Esophagus (tissue), 2 donors: Measurements from ENCODE around the gene PPARA. TPM values are rescaled to one million over a fixed set of nuclear protein-coding genes. Genes with fewer than 3 reads are reported as not detected.

ENCODE experiments used
- H3K27ac ChIP-seq, 2 donors: one replicate each; pipeline ENCODE4 v1.5.1; 2013; ENCODE audit warnings: low read depth in 2 of 2, mild to moderate bottlenecking in 2 of 2, inconsistent platforms in 1 of 2, low read length in 1 of 2, moderate library complexity in 1 of 2
- H3K27me3 ChIP-seq, 2 donors: one replicate each; pipeline ENCODE4 v1.6.1; 2013; ENCODE audit warnings: low read length in 2 of 2, control low read depth in 1 of 2, mild to moderate bottlenecking in 1 of 2; ENCODE audit not compliant: insufficient read depth in 2 of 2, control insufficient read depth in 1 of 2
- H3K36me3 ChIP-seq, 2 donors: one replicate each; pipeline ENCODE4 v1.6.1; 2013; ENCODE audit warnings: low read length in 1 of 2; ENCODE audit not compliant: control insufficient read depth in 2 of 2, insufficient read depth in 2 of 2
- H3K4me1 ChIP-seq, 2 donors: one replicate each; pipeline ENCODE4 v1.6.1; 2013; ENCODE audit warnings: low read length in 1 of 2; ENCODE audit not compliant: control insufficient read depth in 2 of 2, insufficient read depth in 2 of 2
- H3K4me3 ChIP-seq, 2 donors: one replicate each; pipeline ENCODE4 v1.5.1; 2013; ENCODE audit warnings: low read length in 2 of 2, mild to moderate bottlenecking in 2 of 2, low read depth in 1 of 2, moderate library complexity in 1 of 2
- H3K9me3 ChIP-seq, 2 donors: one replicate each; pipeline ENCODE4 v1.6.1; 2013; ENCODE audit warnings: mild to moderate bottlenecking in 2 of 2, low read depth in 1 of 2, low read length in 1 of 2, moderate library complexity in 1 of 2; ENCODE audit not compliant: control insufficient read depth in 2 of 2, insufficient read depth in 1 of 2
- WGBS, 2 donors: extraction: QIAGEN DNeasy Blood & Tissue Kit; methylation state at CpG; one replicate each; pipeline ENCODE4 v1.1.7; 2013; 5-methylcytosine and 5-hydroxymethylcytosine counted together
- polyA plus RNA-seq, 2 donors: library from polyadenylated mRNA; stranded (reverse); fragments of 200-250 nt; gene quantifications; one replicate each; pipeline ENCODE4 v1.2.3, GENCODE V29; 2013
- donor health status: healthy with polysubstance abuse.
- donor health status: Bipolar disorder and iron deficiency.

The PPARA gene
- polyA plus RNA-seq, 2 donors, result 3.2 to 3.9 TPM

DNA sequence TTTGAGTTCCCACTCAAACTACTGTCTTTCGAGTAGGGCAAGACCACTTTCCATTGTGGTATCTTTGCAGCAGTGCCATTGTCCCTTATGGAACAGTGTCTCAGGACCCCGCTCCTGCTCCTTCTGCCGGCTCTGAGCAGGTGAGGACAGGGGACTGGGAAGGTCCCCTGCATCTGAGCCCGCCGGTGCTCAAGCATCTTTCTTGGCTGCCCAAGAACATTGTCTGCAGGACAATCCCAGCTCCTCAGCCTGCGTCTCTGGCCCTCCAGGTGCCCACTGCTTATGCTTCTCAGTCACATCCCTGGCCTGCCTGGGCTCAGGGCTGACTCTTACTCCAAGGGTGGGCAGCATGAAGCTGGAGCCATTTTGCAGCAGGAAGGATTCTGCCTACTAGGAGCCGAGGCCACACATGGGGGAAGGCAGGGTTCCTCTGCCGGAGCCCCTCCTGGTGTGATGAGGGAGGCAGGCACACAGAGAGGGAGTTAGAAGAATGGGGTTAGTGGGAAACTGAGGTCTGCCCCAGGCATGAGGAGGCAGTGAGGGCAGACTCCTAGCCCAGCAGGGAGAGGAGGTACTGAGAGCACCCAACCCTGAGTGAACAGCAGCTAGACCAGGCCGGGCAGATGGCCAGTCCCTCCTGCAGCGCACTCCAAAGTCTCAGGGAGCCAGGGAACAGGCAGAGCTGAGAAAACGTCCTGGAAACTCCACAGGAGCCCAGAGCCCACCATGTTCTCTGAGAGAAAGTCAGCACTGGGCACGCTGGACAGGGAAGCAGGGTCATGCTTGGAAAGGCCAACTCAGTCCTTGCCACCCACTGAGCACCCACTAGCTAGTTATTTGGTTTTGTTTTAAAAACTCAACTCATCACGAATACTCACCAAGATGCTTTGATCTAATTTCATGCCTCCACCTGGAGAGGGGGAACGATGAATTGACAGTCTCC, 7.5 kb upstream of the PPARA start:
- Histone ChIP-seq H3K9me3 (no peaks in the 10 kb centered on the region), H3K36me3 (no peaks in the 10 kb centered on the region), H3K27ac (no peak overlapping the region), H3K4me1 (peaks cover 2 to 11% of the 10 kb centered on the region in 2 donors), H3K27me3 (no peaks in the 10 kb centered on the region), H3K4me3 (no peak overlapping the region)
- 79 to 81% methylated on average over 14 of the region's 14 CpGs for WGBS, 2 donors

DNA sequence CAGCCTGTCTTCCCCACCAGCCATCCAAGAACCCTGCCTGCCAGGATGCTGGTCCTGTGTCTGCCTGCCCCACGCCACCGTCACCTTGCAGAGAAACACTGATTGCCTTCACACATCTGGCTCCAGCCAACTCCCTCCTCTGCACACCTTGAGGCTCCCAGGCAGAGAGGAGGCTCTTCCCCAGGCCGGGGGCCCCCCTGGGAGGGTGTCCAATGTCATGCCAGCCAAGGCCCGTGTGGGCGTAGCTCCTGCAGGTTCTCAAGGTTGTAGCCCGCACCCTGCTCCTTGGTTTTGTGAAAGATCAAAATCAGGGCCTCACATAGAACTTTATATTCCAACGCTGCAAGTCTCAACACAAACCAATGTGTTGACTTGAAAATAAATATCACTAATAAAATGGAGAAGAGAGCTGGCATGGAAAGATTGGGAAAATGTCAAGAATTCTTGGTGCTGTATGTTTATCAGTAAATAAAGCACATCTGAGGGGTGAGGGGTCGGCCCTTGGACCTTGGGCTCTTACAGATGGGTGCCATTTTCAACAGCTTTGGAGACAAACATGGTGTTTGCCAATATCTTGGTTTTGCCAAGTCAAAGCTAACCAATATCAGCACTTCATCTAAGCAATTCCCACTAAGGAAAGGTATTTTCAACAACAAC, 6.7 kb upstream of the PPARA start:
- H3K36me3 ChIP-seq, result no peaks in the 10 kb centered on the region
- no peak overlapping the region for H3K4me3 ChIP-seq
- 58 to 63% methylated on average over 8 of the region's 8 CpGs for WGBS, 2 donors
- H3K27ac ChIP-seq, result no peak overlapping the region
- peaks cover 2 to 13% of the 10 kb centered on the region in 2 donors for H3K4me1 ChIP-seq
- H3K9me3 ChIP-seq, result no peaks in the 10 kb centered on the region
- H3K27me3 ChIP-seq, result no peaks in the 10 kb centered on the region

DNA sequence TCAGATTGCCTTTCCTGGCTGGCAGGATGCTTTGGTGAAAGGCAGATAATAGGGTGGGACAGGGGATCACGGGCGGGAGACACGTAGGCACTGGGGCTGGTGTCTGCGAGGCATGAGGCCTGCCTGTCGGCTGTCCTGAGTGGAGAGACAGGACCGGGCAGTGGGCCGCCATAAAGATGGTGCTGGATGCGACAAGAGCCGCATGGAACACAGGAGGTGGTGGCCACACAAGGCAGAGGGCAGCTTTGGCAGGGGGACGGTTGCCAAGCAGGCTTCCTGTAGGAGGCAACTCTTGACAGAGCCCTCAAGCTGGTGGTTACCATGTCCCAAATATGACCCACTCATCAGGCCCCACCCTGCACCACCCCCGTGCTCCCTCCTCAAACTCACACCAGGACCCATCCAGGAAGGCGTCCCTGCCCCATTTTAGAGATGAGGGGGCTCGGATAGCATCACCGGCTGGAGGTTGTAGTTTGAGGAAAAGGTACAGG, 4.9 kb upstream of the PPARA start:
- WGBS, 2 donors, result 93 to 95% methylated on average over 14 of the region's 14 CpGs
- no peak overlapping the region for H3K27ac ChIP-seq
- peaks cover 2 to 17% of the 10 kb centered on the region in 2 donors for H3K4me1 ChIP-seq
- H3K27me3 ChIP-seq, result no peaks in the 10 kb centered on the region
- H3K4me3 ChIP-seq, result no peak overlapping the region
- H3K9me3 ChIP-seq, result no peaks in the 10 kb centered on the region
- no peaks in the 10 kb centered on the region for H3K36me3 ChIP-seq

- WGBS, 2 donors, result 94% methylated on average over 11 of the region's 11 CpGs
Observed at GRCh38 chr22:46145896-46146295, 4.4 kb upstream of the PPARA start.

GRCh38 chr22:46146329-46146728, 4.0 kb upstream of the PPARA start:
- H3K4me1 ChIP-seq, result peaks cover 2 to 17% of the 10 kb centered on the region in 2 donors
- H3K27ac ChIP-seq, result no peak overlapping the region
- H3K9me3 ChIP-seq, result no peaks in the 10 kb centered on the region
- 86 to 91% methylated on average over 4 of the region's 4 CpGs for WGBS, 2 donors
- no peak overlapping the region for H3K4me3 ChIP-seq
- no peaks in the 10 kb centered on the region for H3K36me3 ChIP-seq
- no peaks in the 10 kb centered on the region for H3K27me3 ChIP-seq

More at GRCh38 chr22:46145896-46146295, 4.4 kb upstream of the PPARA start:
- Histone ChIP-seq H3K4me1 (peaks cover 2 to 17% of the 10 kb centered on the region in 2 donors), H3K27me3 (no peaks in the 10 kb centered on the region), H3K27ac (no peak overlapping the region), H3K36me3 (no peaks in the 10 kb centered on the region), H3K9me3 (no peaks in the 10 kb centered on the region), H3K4me3 (no peak overlapping the region)

DNA sequence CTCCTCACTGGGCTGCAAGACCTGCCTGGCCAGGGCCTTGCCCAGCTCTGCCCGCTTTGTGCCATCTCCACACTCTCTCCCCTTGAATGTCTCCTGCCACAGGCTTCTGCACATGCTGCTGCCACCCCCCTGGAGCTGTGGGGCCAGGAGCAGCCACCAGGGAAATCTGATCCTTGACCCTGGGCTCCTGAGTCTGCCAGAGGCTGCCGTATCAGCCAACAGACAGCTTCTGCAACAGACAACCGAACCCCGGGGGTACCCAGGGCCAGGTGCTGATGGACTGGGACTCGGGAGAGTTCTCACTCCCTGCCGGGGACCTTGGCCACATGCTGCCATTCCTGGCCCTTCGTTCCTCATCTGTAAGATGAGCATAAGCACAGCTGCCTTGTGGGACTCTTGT, 3.3 kb upstream of the PPARA start:
- H3K4me3 ChIP-seq, result no peak overlapping the region
- WGBS, 2 donors, result 63 to 69% methylated on average over 7 of the region's 7 CpGs
- H3K27ac ChIP-seq, result peak overlapping the region in 1 of 2 donors; percentile 2
- H3K36me3 ChIP-seq, result no peaks in the 10 kb centered on the region
- peaks cover 2 to 21% of the 10 kb centered on the region in 2 donors for H3K4me1 ChIP-seq
- H3K27me3 ChIP-seq, result no peaks in the 10 kb centered on the region
- no peaks in the 10 kb centered on the region for H3K9me3 ChIP-seq

DNA sequence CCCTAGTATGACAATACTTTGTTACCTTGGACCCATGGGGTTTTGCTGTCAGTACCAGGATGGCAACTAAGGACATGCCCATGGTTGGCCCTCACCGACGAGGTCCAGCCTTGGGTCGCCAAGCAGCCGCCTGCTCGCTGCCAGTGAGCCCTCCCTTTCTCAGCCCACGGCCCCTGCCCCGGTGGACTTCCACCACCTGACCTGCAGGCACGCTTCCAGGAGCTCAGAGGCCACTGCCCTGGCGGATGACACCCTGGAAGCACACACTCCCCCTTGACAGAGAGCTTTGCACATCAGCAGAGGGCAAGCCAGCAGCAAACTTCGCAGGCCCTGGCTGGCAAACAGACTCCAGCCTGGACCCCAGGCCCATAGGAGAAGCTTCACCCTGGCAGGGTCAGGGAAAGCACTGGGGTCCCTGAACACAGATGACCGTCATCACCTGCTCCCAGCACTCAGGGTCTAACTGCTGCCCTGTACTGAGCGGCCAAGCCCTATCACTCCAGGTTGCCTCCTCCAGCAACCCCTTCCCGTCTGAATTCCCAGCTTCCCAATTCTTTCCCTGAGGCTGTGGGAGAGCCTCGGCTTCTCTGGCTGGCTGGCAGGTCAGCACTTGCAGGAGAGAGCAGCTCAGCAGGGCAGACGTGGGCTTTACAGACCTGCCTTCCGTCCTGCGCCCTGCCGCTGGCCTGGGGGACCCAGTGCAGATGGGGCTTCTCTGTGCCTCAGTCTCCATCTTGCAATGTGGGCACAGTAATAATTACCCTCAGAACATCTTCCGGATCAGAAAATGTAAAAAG, 2.7 kb upstream of the PPARA start:
- H3K9me3 ChIP-seq, result no peaks in the 10 kb centered on the region
- H3K4me1 ChIP-seq, result peaks cover 1 to 21% of the 10 kb centered on the region in 2 donors
- H3K4me3 ChIP-seq, result no peak overlapping the region
- peaks cover 0 to 1% of the 10 kb centered on the region in 2 donors for H3K36me3 ChIP-seq
- H3K27me3 ChIP-seq, result no peaks in the 10 kb centered on the region
- WGBS, 2 donors, result 35 to 46% methylated on average over 19 of the region's 19 CpGs
- peak overlapping the region in 1 of 2 donors; percentile 23 for H3K27ac ChIP-seq

- Histone ChIP-seq H3K27ac (peak overlapping the region in 1 of 2 donors; percentile 8), H3K27me3 (no peaks in the 10 kb centered on the region), H3K4me1 (peaks cover 0 to 20% of the 10 kb centered on the region in 2 donors), H3K4me3 (no peak overlapping the region), H3K36me3 (peaks cover 0 to 2% of the 10 kb centered on the region in 2 donors), H3K9me3 (no peaks in the 10 kb centered on the region)
- WGBS, 2 donors, result 55 to 59% methylated on average over 8 of the region's 8 CpGs
Observed at GRCh38 chr22:46148336-46148735, 2.0 kb upstream of the PPARA start.
